NCI-H446 treated with DMSO at 0.1 percent for 48 hours (cell line): ENCODE data around the gene CD38.
"Not testable (repeated sequence)": the region's sequence is repeated elsewhere in the genome, so short reads cannot be mapped to it uniquely, and the experiment has no call there.

ENCODE experiments used
- DNase-seq: peaks from one replicate; lab custom pipeline; 2025; lab: John Stamatoyannopoulos, UW

The CD38 gene

DNA sequence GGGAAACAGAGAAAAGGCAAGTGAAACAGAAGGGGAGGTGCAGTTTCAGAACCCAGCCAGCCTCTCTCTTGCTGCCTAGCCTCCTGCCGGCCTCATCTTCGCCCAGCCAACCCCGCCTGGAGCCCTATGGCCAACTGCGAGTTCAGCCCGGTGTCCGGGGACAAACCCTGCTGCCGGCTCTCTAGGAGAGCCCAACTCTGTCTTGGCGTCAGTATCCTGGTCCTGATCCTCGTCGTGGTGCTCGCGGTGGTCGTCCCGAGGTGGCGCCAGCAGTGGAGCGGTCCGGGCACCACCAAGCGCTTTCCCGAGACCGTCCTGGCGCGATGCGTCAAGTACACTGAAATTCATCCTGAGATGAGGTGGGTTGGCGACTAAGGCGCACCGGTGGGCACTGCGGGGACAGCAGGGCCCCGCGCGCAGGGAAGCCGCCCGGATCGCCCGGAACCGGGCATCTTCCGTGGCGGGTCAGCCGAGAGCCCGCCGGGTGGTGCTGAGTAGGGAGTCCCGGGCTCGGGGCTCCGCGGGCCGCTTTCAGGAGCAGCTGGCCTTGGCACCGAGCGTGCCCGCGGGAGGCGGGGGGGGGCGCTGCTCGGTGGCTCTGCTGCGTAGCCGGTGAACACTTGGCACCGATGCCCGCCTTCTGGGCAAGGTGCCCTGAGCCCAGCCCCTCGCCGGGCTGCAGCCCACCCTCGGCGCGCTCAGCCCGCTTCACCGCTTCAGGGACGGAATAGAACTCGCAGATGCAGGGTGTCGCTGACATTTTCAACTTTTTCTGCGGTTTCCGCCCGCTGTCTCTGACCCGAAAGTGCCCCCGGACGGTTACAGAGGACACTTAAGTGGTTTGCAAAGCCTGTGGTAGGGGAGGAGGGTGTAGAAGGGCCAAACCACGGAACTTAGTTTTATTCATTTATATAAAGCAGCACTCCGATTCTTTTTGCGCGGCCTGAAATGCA is at the start of gene CD38:
Gene CD38 (plus strand): TSS at position 40 of the 953 bp plus-strand sequence. CDS start 87 bp downstream, at position 127.
- no peak for DNase-seq

- no peak for DNase-seq
Observed at GRCh38 chr4:15729910-15730533, 48.1 kb upstream of the CD38 start.

DNA sequence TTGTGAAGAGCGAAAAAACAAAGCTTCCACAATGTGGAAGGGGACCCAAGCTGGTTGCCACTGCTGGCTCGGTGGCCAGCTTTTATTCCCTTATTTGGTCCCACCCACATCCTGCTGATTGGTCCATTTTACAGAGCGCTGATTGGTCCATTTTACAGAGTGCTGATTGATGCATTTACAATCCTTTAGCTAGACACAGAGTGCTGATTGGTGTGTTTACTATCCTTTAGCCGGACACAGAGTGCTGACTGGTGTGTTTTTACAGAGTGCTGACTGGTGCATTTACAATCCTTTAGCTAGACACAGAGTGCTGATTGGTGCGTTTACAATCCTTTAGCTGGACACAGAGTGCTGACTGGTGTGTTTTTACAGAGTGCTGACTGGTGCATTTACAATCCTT is 45.1 kb upstream of the CD38 start:
- DNase-seq, result not testable (repeated sequence)

- DNase-seq, result no peak
Observed at GRCh38 chr4:15735536-15735935, 42.6 kb upstream of the CD38 start.

DNA sequence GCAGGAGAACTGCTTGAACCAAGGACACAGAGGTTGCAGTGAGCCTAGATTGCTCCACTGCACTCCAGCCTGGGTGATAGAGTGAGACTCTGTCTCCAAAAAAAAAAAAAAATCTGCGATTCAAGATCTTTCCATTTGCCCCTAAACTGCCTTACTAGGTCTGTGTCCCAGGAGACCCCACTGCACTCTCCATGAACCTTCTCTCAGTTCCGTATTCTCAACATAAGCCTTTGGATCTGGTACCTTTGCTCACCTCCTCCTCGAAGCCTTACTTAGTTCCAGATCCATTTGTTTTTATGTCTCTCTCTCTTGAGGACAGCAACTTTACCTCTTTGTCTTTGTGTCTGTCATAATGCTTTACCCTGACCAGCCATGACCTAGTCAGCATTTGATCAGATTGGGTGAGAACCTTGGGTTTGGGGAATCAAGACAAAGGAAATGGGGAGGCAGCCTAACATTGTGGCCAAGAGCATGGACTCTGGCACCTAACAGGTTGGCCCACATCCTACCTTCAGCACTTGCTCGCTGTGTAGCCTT is 41.5 kb upstream of the CD38 start:
- no peak for DNase-seq

DNA sequence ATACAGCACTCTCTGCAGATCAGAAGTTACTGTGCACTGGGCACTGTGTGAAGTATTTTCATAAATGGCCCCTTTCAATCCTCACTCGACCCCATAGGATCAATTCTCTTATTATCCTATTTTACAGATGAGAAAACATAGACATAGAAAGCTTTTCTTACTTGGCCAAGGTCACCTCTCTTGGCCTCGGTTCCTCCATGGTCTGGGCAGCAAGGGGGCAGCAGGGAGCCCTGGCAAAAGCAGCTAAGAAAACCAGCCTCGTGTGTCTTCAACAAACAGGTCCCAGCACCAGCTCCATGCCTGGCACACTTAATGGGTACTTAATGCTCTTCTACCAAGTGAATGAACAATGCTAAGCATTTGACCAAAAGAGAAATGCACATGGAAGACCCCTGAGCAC is 40.9 kb upstream of the CD38 start:
- no peak for DNase-seq

DNA sequence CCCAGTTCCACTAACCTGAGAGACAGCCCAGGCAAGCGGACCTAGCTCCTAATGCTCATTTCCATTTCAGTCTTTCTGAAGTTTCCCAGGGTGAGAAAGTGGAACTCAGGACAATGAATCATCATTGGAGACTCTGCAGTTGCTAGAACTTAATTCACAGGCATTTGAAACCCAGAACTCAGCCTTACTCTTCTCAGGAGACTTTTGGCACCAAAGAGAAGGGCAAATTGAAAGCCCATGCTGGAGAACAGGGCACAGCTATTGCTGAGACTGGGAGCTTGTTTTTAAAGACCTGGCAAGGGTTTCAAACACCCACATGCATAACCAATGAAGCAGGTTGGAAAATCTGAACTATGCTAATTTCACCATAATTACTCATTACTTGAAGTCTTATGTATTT is 39.3 kb upstream of the CD38 start:
- no peak for DNase-seq

DNA sequence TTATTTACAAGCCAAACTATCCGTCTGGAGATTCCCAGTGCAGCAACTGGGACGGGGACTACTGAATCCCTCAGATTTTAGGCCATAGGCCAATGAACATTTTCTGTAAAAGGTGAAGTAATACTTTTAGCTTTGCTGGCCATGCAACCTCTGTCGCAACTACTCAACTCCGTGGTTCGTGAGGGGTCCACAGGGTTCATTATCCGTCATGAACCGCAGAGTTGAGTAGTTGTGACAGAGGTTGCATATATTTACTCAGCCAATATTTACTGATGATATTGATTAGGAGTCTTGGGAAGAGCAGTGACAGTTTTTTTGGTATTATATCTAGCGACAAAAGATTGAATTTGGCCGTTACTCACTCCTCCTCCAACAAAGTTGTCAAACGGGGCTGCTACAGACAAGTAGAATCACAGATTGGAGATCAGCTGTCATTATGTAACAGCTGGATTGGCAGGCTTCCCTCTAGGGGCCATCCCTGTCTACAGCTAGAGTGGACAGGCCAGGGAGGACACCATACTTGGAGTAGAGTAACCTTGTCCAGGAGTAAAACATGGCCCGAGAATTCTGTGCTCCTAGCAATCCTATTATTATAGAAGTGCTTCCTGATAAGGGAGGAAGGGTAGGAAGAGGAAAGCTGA is 37.2 kb upstream of the CD38 start:
- DNase-seq, result no peak

DNA sequence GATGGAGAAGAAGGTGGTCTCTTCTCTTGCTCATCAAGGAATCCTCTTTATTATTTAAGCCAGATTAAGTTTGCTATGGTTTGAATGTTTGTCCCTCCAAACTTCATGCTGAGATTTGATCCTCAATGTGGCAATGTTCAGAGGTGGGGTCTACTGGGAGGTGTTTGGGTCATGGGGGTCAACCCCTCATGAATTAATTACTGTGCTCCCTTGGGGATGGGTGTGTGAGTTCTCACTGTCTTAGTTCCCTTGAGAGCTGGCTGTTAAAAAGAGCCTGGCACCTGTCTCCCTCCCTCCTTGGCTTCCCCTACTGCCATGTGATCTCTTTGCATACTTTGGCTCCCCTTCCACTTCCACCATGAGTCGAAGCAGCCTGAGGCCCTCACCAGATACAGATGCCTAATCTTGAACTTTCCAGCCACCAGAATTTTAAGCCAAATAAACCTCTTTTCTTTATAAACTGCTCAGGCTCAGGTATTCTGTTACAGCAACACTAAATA is 36.0 kb upstream of the CD38 start:
- no peak for DNase-seq

- DNase-seq, result no peak
Observed at GRCh38 chr4:15742637-15743036, 35.5 kb upstream of the CD38 start.

DNA sequence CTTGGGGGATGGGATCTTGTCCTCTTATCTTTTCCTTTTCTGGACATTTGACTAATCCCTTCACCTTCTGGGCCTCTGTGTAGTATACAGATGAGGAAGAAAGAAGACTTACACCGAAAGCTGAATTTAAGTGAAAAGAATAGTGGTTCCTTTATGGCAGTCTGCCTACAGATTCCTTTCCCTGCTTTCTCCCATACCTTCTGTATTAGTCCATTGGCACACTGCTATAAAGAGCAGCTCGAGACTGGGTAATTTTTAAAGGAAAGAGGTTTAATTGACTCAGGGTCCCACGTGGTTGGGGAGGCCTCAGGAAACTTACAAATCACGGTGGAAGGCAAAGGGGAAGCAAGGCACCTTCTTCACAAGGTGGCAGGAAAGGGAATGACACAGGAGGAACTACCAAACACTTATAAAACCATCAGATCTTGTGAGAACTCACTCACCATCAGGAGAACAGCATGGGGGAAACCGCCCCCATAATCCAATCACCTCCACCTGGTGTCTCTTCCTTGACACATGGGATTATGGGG is 34.0 kb upstream of the CD38 start:
- no peak for DNase-seq

GRCh38 chr4:15746110-15746509 is 32.0 kb upstream of the CD38 start:
- no peak for DNase-seq

DNA sequence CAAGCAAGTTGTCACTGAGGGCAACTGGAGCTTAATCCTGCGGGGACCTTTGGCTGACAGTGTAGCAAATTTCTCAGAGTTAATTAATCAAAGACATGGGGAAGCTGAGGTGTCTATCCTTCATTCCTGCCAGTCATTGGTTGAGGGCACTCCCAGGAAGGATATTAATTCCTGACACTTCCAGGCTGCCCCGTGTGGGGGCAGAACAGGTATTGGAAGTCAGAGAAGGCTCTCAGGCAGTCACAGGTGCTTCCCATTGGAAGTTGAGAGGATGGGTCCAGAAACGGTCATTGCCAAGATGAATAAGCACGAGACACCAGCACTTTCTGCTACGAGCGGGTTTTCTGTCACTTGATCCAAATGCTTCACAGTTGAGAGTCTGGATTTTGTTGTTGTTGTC is 29.1 kb upstream of the CD38 start:
- no peak for DNase-seq

DNA sequence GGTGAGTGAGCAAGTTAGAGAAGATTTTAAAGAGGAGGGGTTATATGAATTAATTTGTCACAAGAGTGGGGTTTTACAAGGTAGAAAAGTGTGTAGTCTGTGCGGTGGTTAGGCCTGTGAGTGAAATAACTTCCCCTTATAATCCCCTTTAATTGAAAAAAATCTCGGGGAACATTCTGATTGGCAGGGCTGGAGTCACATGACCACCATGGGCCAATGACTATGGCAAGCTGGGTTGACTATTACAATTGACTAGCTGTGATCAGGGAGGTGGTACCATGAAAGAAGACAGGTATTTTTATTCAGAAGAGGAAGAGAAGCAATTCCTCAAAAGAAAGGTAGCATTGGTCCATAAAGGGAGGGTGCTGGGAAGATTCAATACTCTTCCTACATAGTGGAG is 27.0 kb upstream of the CD38 start:
- DNase-seq, result no peak

DNA sequence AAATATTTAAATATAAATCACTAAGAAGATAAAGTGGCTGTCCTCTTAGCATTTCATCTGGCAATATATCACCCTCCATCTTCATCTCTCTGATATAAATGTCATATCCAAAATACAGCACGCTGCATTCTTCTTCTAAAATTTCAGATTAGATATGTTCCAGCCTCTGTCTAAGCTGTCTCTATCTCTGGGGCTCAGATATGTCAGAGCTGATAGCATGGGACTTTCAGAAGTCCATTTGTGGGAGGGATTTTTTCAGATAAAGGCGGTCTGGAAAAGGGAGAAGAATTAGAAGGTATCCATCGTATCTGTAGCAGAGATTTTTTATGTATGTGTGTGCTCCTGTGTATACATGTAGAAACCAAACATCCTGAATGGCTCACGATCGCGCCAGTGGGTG is 25.0 kb upstream of the CD38 start:
- DNase-seq, result no peak

DNA sequence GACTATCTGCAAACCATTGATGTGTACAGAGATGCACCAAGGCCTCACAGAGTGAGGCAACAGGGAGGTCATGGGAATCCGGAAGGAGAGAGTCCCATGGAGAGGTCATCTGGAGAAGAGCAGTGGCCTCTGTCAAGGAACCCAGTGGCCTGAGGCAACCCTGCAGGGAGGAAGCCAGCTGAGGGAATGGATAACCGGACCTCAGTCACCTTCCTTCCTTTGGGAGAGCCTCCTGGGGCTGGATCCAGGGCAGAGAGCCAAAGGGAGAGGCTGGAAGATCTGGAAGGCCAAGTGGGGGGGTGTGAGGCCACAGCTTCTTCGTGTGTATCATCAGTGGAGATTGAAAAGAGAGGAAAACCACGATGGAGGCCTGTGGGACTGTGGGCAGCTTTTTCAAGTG is 24.3 kb upstream of the CD38 start:
- DNase-seq, result no peak

DNA sequence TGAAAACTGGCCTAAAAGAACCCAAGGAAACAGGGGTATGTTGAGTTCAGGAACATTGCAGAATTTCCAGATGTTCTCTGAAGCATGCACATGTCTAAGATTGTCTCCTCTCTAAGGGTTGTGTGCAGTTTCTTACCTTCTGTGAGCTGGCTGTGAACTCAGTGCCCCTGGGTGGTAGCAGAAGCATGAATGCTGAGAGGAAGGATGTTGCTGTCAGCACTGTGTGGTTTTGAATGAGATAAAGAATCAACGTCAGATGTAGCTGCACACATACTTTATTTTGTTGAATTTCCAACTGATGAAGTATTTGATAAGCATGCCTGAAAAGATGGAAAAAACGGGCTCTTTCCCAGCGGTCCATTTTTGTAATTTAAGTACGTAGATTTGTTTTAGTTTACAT is 23.8 kb upstream of the CD38 start:
- no peak for DNase-seq

GRCh38 chr4:15755321-15756155 is 22.6 kb upstream of the CD38 start:
- no peak for DNase-seq

DNA sequence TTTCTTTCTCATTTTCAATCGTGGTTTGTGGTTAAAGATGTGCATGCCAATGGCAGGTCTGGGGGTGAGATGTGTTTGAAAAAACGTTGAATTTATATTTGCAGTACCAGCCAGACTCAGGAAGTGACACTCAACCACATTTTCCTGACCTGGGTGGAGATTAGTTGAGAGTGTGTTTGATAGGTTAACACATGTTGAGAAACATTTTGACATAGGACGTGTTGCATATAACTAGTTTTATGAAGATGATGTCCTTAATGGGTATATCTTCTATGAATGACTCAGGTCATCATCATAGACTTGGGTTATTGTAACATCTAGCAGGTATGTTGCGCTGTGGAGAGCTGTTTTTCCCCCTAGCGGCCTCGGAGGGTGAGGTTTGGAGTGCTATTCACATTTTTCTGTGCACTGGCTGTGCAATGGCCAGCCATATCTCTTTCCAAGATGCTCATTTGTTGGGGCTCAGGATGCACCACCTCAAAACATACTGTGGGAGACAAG is 21.7 kb upstream of the CD38 start:
- no peak for DNase-seq

- no peak for DNase-seq
Observed at GRCh38 chr4:15757054-15757453, 21.1 kb upstream of the CD38 start.

DNA sequence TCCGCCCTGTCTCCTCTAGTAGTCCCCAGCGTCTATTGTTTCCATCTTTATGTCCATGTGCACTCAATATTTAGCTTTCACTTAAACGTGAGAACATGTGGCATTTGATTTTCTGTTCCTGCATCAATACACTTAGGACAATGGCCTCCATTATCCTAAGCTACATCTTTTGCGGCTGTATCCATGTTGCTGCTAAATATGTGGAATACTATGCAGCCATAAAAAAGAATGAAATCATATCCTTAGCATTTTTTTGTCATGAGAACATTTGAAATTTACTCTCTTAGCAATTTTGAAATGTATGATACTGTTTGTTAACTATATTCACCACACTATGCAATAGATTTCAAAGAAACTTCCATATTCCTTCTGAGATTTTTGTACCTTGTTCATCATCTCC is 19.8 kb upstream of the CD38 start:
- DNase-seq, result no peak
